ENCODE results near the gene EFCAB13.

- TF ChIP-seq SIN3A (IDR thresholded peaks at IDR 0.05; ENCODE audit: borderline replicate concordance, insufficient read depth, low read depth, low read length) (no peak), POLR2AphosphoS5 (IDR thresholded peaks at IDR 0.05; ENCODE audit: low read depth, low read length) (no peak), CTCF (IDR thresholded peaks at IDR 0.05) (no peak)
Observed at GRCh38 chr17:47400333-47400732, 76.6 kb downstream of the EFCAB13 start.
